Esophagus squamous epithelium (tissue), 5 donors: ENCODE data around the gene FAM98C. TPM values are rescaled to one million over a fixed set of nuclear protein-coding genes. Genes with fewer than 3 reads are reported as not detected.

Experiments
- DNase-seq: peaks from one replicate; lab custom pipeline; 2025; lab: John Stamatoyannopoulos, UW
- H3K27ac ChIP-seq, 4 donors: fragments of 200-600 bp; sonication (generic); one replicate each; pipeline ENCODE4 v1.5.1; 2016 to 2019; ENCODE audit warnings: mild to moderate bottlenecking in 1 of 4
- H3K27me3 ChIP-seq, 4 donors: fragments of 200-600 bp; sonication (generic); 1 replicate in 3 of 4; 2 replicates in 1 of 4; pipeline versions ENCODE4 v1.5.1 to v1.6.0; 2017 to 2021; ENCODE audit warnings: antibody characterized with exemption in 1 of 4
- H3K36me3 ChIP-seq, 3 donors: fragments of 200-600 bp; sonication (generic); one replicate each; pipeline ENCODE4 v1.5.1; 2016 to 2019
- H3K4me1 ChIP-seq, 3 donors: fragments of 200-600 bp; sonication (generic); one replicate each; pipeline ENCODE4 v1.5.1; 2017 to 2019
- H3K4me3 ChIP-seq, 4 donors: fragments of 200-600 bp; sonication (generic); 1 replicate in 3 of 4; 2 replicates in 1 of 4; pipeline ENCODE4 v1.5.1; 2016 to 2019; ENCODE audit warnings: mild to moderate bottlenecking in 2 of 4, moderate library complexity in 1 of 4
- H3K9me3 ChIP-seq, 3 donors: fragments of 200-600 bp; sonication (generic); one replicate each; pipeline ENCODE4 v1.5.1; 2016 to 2019
- CTCF ChIP-seq, 6 experiments: fragments of 450-650 bp in 4 of 6; fragments of 200-600 bp in 2 of 6; sonication (generic) in 2 of 6; IDR thresholded peaks; one replicate each; pipeline ENCODE4 v1.5.1; 2016 to 2019; ENCODE audit warnings: antibody characterized with exemption in 6 of 6, mild to moderate bottlenecking in 4 of 6, moderate library complexity in 4 of 6
- POLR2A ChIP-seq, 4 donors: fragments of 450-650 bp; IDR thresholded peaks; one replicate each; pipeline ENCODE4 v1.6.1; 2017; ENCODE audit warnings: antibody characterized with exemption in 4 of 4, mild to moderate bottlenecking in 4 of 4, moderate library complexity in 3 of 4
- WGBS, 2 donors: methylation state at CpG; one replicate each; pipeline ENCODE4 v1.1.5; 2018; 5-methylcytosine and 5-hydroxymethylcytosine counted together
- intact Hi-C: fragments of 100-400 bp; cut with DNase I; formaldehyde crosslinking; loops from one replicate; pipeline ENCODE4 v1.15.0; 2022
- total RNA-seq, 4 donors: library from RNA; depleted of rRNA; stranded (reverse); fragments of >200 nt; gene quantifications; one replicate each; pipeline ENCODE4 v1.1.0, GENCODE V29; 2016
- donor health status: DM: yes; HTN: yes; CAD: no.

The FAM98C gene
- total RNA-seq, 4 donors from 2014 or later, result 14.4 to 40.0 (median 21.2) TPM

- no peaks in the 10 kb centered on the region for H3K36me3 ChIP-seq
- 72 to 80% methylated on average over 8 of the region's 8 CpGs for WGBS, 2 donors
These were observed 48.1 kb downstream of the FAM98C start for GRCh38 chr19:38451036-38451435.

GRCh38 chr19:38451629-38452028 lies 48.7 kb downstream of the FAM98C start:
- Histone ChIP-seq H3K4me1 (no peaks in the 10 kb centered on the region), H3K27me3 (no peaks in the 10 kb centered on the region), H3K36me3 (no peaks in the 10 kb centered on the region), H3K9me3 (no peaks in the 10 kb centered on the region), H3K27ac (no peak overlapping the region), H3K4me3 (no peak overlapping the region)
- TF ChIP-seq CTCF (IDR thresholded peaks at IDR 0.05) (no peak), POLR2A (IDR thresholded peaks at IDR 0.05) (no peak)
- 84 to 86% methylated on average over 8 to 9 of the region's 9 CpGs for WGBS, 2 donors
- intact Hi-C loops, result no loop called here
- no peak for DNase-seq

More at GRCh38 chr19:38451036-38451435, 48.1 kb downstream of the FAM98C start:
- intact Hi-C loops, result no loop called here
- TF ChIP-seq CTCF (IDR thresholded peaks at IDR 0.05) (no peak), POLR2A (IDR thresholded peaks at IDR 0.05) (no peak)
- H3K27me3 ChIP-seq, result no peaks in the 10 kb centered on the region
- H3K4me1 ChIP-seq, result no peaks in the 10 kb centered on the region
- no peaks in the 10 kb centered on the region for H3K9me3 ChIP-seq
- no peak overlapping the region for H3K27ac ChIP-seq
- no peak for DNase-seq
- H3K4me3 ChIP-seq, result no peak overlapping the region

GRCh38 chr19:38452430-38453366 lies 49.8 kb downstream of the FAM98C start:
- Histone ChIP-seq H3K9me3 (no peaks in the 10 kb centered on the region), H3K27me3 (no peaks in the 10 kb centered on the region), H3K4me3 (no peak overlapping the region), H3K36me3 (no peaks in the 10 kb centered on the region), H3K27ac (no peak overlapping the region), H3K4me1 (no peaks in the 10 kb centered on the region)
- no peak for DNase-seq
- intact Hi-C loops, result no loop called here
- no peak for TF ChIP-seq CTCF (IDR thresholded peaks at IDR 0.05)
- TF ChIP-seq POLR2A (IDR thresholded peaks at IDR 0.05), result no peak
- 55 to 69% methylated on average over 9 to 23 of the region's 45 CpGs for WGBS, 2 donors

GRCh38 chr19:38453596-38453995 lies 50.7 kb downstream of the FAM98C start:
- Histone ChIP-seq H3K27me3 (no peaks in the 10 kb centered on the region), H3K9me3 (no peaks in the 10 kb centered on the region), H3K27ac (no peak overlapping the region), H3K4me3 (no peak overlapping the region), H3K36me3 (no peaks in the 10 kb centered on the region), H3K4me1 (no peaks in the 10 kb centered on the region)
- TF ChIP-seq POLR2A (IDR thresholded peaks at IDR 0.05) (no peak), CTCF (IDR thresholded peaks at IDR 0.05) (no peak)
- intact Hi-C loops, result no loop called here
- 72 to 73% methylated on average over 3 of the region's 3 CpGs for WGBS, 2 donors
- no peak for DNase-seq

GRCh38 chr19:38455031-38455430 lies 52.1 kb downstream of the FAM98C start:
- no peaks in the 10 kb centered on the region for H3K27me3 ChIP-seq
- no peak for DNase-seq
- intact Hi-C loops, result no loop called here
- no peak overlapping the region for H3K4me3 ChIP-seq
- TF ChIP-seq POLR2A (IDR thresholded peaks at IDR 0.05) (no peak), CTCF (IDR thresholded peaks at IDR 0.05) (no peak)
- no peaks in the 10 kb centered on the region for H3K4me1 ChIP-seq
- WGBS, 2 donors, result 53 to 70% methylated on average over 4 of the region's 4 CpGs
- no peaks in the 10 kb centered on the region for H3K36me3 ChIP-seq
- H3K9me3 ChIP-seq, result no peaks in the 10 kb centered on the region
- no peak overlapping the region for H3K27ac ChIP-seq
